Ascending aorta (tissue), 2 donors: Measurements from ENCODE around the gene AFF3. TPM values are rescaled to one million over a fixed set of nuclear protein-coding genes. Genes with fewer than 3 reads are reported as not detected.

Experiments used
- DNase-seq, 2 donors: peaks; one replicate each; pipeline ENCODE4 v3.0.0-alpha.2; 2019; ENCODE audit warnings: low spot score in 2 of 2
- H3K27ac ChIP-seq, 2 donors: fragments of 200-600 bp; sonication (generic); one replicate each; pipeline ENCODE4 v1.5.1; 2016 to 2017; ENCODE audit warnings: mild to moderate bottlenecking in 1 of 2
- H3K27me3 ChIP-seq: fragments of 200-600 bp; sonication (generic); one replicate; pipeline ENCODE4 v1.5.1; 2017
- H3K36me3 ChIP-seq, 2 donors: fragments of 200-600 bp; sonication (generic); one replicate each; pipeline ENCODE4 v1.5.1; 2016
- H3K4me1 ChIP-seq, 2 donors: fragments of 200-600 bp; sonication (generic); one replicate each; pipeline ENCODE4 v1.5.1; 2016 to 2017; ENCODE audit warnings: mild to moderate bottlenecking in 1 of 2
- H3K4me3 ChIP-seq, 2 donors: fragments of 200-600 bp; sonication (generic); one replicate each; pipeline ENCODE4 v1.5.1; 2016 to 2017; ENCODE audit warnings: mild to moderate bottlenecking in 1 of 2
- H3K9me3 ChIP-seq, 2 donors: fragments of 200-600 bp; sonication (generic); one replicate each; pipeline ENCODE4 v1.5.1; 2016
- CTCF ChIP-seq, 3 experiments: fragments of 200-600 bp in 2 of 3; fragments of 450-650 bp in 1 of 3; sonication (generic) in 2 of 3; IDR thresholded peaks; one replicate each; pipeline ENCODE4 v1.5.1; 2016 to 2019; ENCODE audit warnings: antibody characterized with exemption in 3 of 3, mild to moderate bottlenecking in 1 of 3, moderate library complexity in 1 of 3
- intact Hi-C: fragments of 100-400 bp; cut with DNase I; formaldehyde crosslinking; loops from one replicate; pipeline ENCODE4 v1.15.1; 2023
- total RNA-seq: library from RNA; depleted of rRNA; stranded (reverse); fragments of >200 nt; gene quantifications from one replicate; pipeline ENCODE4 v1.1.0, GENCODE V29; 2016

Gene AFF3
- total RNA-seq, 1 donor from 2014 or later, result 7.1 TPM

- Histone ChIP-seq H3K27me3 (no peaks in the 10 kb centered on the region), H3K9me3 (no peaks in the 10 kb centered on the region), H3K4me1 (peaks cover 4 to 7% of the 10 kb centered on the region in 2 donors), H3K27ac (no peak overlapping the region), H3K4me3 (no peak overlapping the region), H3K36me3 (no peaks in the 10 kb centered on the region)
- no peak for DNase-seq
- intact Hi-C loops, result no loop called here
- no peak for TF ChIP-seq CTCF (IDR thresholded peaks at IDR 0.05)
These were observed 524.6 kb downstream of the AFF3 start for GRCh38 chr2:99617811-99618210.

- no peaks in the 10 kb centered on the region for H3K27me3 ChIP-seq
- no peaks in the 10 kb centered on the region for H3K9me3 ChIP-seq
- no peak overlapping the region for H3K4me3 ChIP-seq
- H3K4me1 ChIP-seq, result no peaks in the 10 kb centered on the region
- no peak for TF ChIP-seq CTCF (IDR thresholded peaks at IDR 0.05)
- H3K36me3 ChIP-seq, result no peaks in the 10 kb centered on the region
- intact Hi-C loops, result no loop called here
- DNase-seq, result no peak
- H3K27ac ChIP-seq, result no peak overlapping the region
These were observed 527.1 kb downstream of the AFF3 start for GRCh38 chr2:99615247-99615771.

GRCh38 chr2:99613980-99614379 is 528.4 kb downstream of the AFF3 start:
- Histone ChIP-seq H3K4me1 (no peaks in the 10 kb centered on the region), H3K4me3 (no peak overlapping the region), H3K27ac (no peak overlapping the region), H3K27me3 (no peaks in the 10 kb centered on the region), H3K9me3 (no peaks in the 10 kb centered on the region), H3K36me3 (no peaks in the 10 kb centered on the region)
- DNase-seq, result no peak
- TF ChIP-seq CTCF (IDR thresholded peaks at IDR 0.05), result no peak
- intact Hi-C loops, result no loop called here

GRCh38 chr2:99611786-99612185 is 530.6 kb downstream of the AFF3 start:
- no peak overlapping the region for H3K27ac ChIP-seq
- no peak overlapping the region for H3K4me3 ChIP-seq
- no peak for DNase-seq
- peaks cover 0 to 9% of the 10 kb centered on the region in 2 donors for H3K4me1 ChIP-seq
- no peaks in the 10 kb centered on the region for H3K9me3 ChIP-seq
- H3K36me3 ChIP-seq, result no peaks in the 10 kb centered on the region
- H3K27me3 ChIP-seq, result no peaks in the 10 kb centered on the region
- no peak for TF ChIP-seq CTCF (IDR thresholded peaks at IDR 0.05)
- intact Hi-C loops, result no loop called here

- H3K27me3 ChIP-seq, result no peaks in the 10 kb centered on the region
- H3K9me3 ChIP-seq, result no peaks in the 10 kb centered on the region
- no peak for DNase-seq
- intact Hi-C loops, result no loop called here
- H3K36me3 ChIP-seq, result no peaks in the 10 kb centered on the region
- peaks cover 0 to 9% of the 10 kb centered on the region in 2 donors for H3K4me1 ChIP-seq
- no peak for TF ChIP-seq CTCF (IDR thresholded peaks at IDR 0.05)
- H3K27ac ChIP-seq, result no peak overlapping the region
- H3K4me3 ChIP-seq, result no peak overlapping the region
These were observed 531.4 kb downstream of the AFF3 start for GRCh38 chr2:99611034-99611433.

GRCh38 chr2:99609851-99610381 is 532.5 kb downstream of the AFF3 start:
- intact Hi-C loops, result no loop called here
- Histone ChIP-seq H3K27me3 (no peaks in the 10 kb centered on the region), H3K4me3 (no peak overlapping the region), H3K4me1 (peaks cover 0 to 9% of the 10 kb centered on the region in 2 donors), H3K9me3 (no peaks in the 10 kb centered on the region), H3K36me3 (no peaks in the 10 kb centered on the region), H3K27ac (no peak overlapping the region)
- TF ChIP-seq CTCF (IDR thresholded peaks at IDR 0.05), result no peak
- DNase-seq, result no peak
